ENCODE data around the gene SOX13. TPM values are rescaled to one million over a fixed set of nuclear protein-coding genes. Genes with fewer than 3 reads are reported as not detected.
"Not testable (repeated sequence)": the region's sequence is repeated elsewhere in the genome, so short reads cannot be mapped to it uniquely, and the experiment has no call there.

Gene SOX13
- total RNA-seq, 1 donor: 0.81 TPM

GRCh38 chr1:204084247-204084772 lies 11.4 kb downstream of the SOX13 start:
- no peak for DNase-seq (ENCODE audit: low read depth in 2 of 3, low spot score in 2 of 3)

GRCh38 chr1:204085876-204086275 lies 13.0 kb downstream of the SOX13 start:
- DNase-seq (ENCODE audit: low read depth in 2 of 3, low spot score in 2 of 3): no peak

- DNase-seq (ENCODE audit: low read depth in 2 of 3, low spot score in 2 of 3): no peak
Observed at GRCh38 chr1:204087181-204087892, 14.4 kb downstream of the SOX13 start.

- DNase-seq (ENCODE audit: low read depth in 2 of 3, low spot score in 2 of 3): no peak
Observed at GRCh38 chr1:204087893-204088528, 15.1 kb downstream of the SOX13 start.

GRCh38 chr1:204088596-204088995 lies 15.7 kb downstream of the SOX13 start:
- no peak for DNase-seq (ENCODE audit: low read depth in 2 of 3, low spot score in 2 of 3)

- DNase-seq (ENCODE audit: low read depth in 2 of 3, low spot score in 2 of 3): no peak
Observed at GRCh38 chr1:204089044-204089751, 16.3 kb downstream of the SOX13 start.

GRCh38 chr1:204090132-204090531 lies 17.2 kb downstream of the SOX13 start:
- not testable (repeated sequence) for DNase-seq (ENCODE audit: low read depth in 2 of 3, low spot score in 2 of 3)

GRCh38 chr1:204091066-204091465 lies 18.2 kb downstream of the SOX13 start:
- no peak for DNase-seq (ENCODE audit: low read depth in 2 of 3, low spot score in 2 of 3)

- DNase-seq (ENCODE audit: low read depth in 2 of 3, low spot score in 2 of 3): no peak
Observed at GRCh38 chr1:204091787-204092312, 18.9 kb downstream of the SOX13 start.

GRCh38 chr1:204092632-204093420 lies 19.9 kb downstream of the SOX13 start:
- DNase-seq (ENCODE audit: low read depth in 2 of 3, low spot score in 2 of 3): no peak

- DNase-seq (ENCODE audit: low read depth in 2 of 3, low spot score in 2 of 3): no peak
Observed at GRCh38 chr1:204093421-204093717, 20.5 kb downstream of the SOX13 start.

GRCh38 chr1:204093781-204094180 lies 20.9 kb downstream of the SOX13 start:
- DNase-seq (ENCODE audit: low read depth in 2 of 3, low spot score in 2 of 3): no peak

GRCh38 chr1:204094313-204094729 lies 21.4 kb downstream of the SOX13 start:
- no peak for DNase-seq (ENCODE audit: low read depth in 2 of 3, low spot score in 2 of 3)

GRCh38 chr1:204094856-204095634 lies 22.1 kb downstream of the SOX13 start:
- no peak for DNase-seq (ENCODE audit: low read depth in 2 of 3, low spot score in 2 of 3)

GRCh38 chr1:204096931-204097330 lies 24.0 kb downstream of the SOX13 start:
- DNase-seq (ENCODE audit: low read depth in 2 of 3, low spot score in 2 of 3): no peak

GRCh38 chr1:204098683-204099082 lies 25.8 kb downstream of the SOX13 start:
- no peak for DNase-seq (ENCODE audit: low read depth in 2 of 3, low spot score in 2 of 3)

- DNase-seq (ENCODE audit: low read depth in 2 of 3, low spot score in 2 of 3): not testable (repeated sequence)
Observed at GRCh38 chr1:204099754-204100153, 26.8 kb downstream of the SOX13 start.

GRCh38 chr1:204102029-204102611 lies 29.2 kb downstream of the SOX13 start:
- DNase-seq (ENCODE audit: low read depth in 2 of 3, low spot score in 2 of 3): peak in 2 of 3 donors; percentile 88 to 95

- DNase-seq (ENCODE audit: low read depth in 2 of 3, low spot score in 2 of 3): no peak
Observed at GRCh38 chr1:204102739-204103430, 30.0 kb downstream of the SOX13 start.
